ENCODE measurements around the gene C19orf38.

GRCh38 chr19:10871711-10872545 is 23.7 kb downstream of the C19orf38 start:
- TF ChIP-seq CTCF (IDR thresholded peaks at IDR 0.05; ENCODE audit: borderline replicate concordance, extremely low read depth, low read length, poor library complexity, severe bottlenecking) (peak; percentile 27), EZH2 (IDR thresholded peaks at IDR 0.05; ENCODE audit: borderline replicate concordance, low read depth, low read length, severe bottlenecking) (no peak)
